Skeletal muscle tissue (tissue), 5 donors: ENCODE results near the gene ADIRF. TPM values are rescaled to one million over a fixed set of nuclear protein-coding genes. Genes with fewer than 3 reads are reported as not detected.
"Not testable (repeated sequence)": the region's sequence is repeated elsewhere in the genome, so short reads cannot be mapped to it uniquely, and the experiment has no call there.

Experiments used
- H3K27ac ChIP-seq: one replicate; pipeline ENCODE4 v1.7.0; 2013; ENCODE audit warnings: mild to moderate bottlenecking, low read depth, low read length, inconsistent platforms
- H3K27me3 ChIP-seq, 3 donors: one replicate each; pipeline ENCODE4 v1.7.0; 2013; ENCODE audit warnings: low read length in 3 of 3; ENCODE audit not compliant: control insufficient read depth in 3 of 3, insufficient read depth in 3 of 3
- H3K36me3 ChIP-seq, 3 donors: one replicate each; pipeline ENCODE4 v1.7.0; 2013; ENCODE audit warnings: low read length in 3 of 3; ENCODE audit not compliant: control insufficient read depth in 3 of 3, insufficient read depth in 3 of 3
- H3K4me1 ChIP-seq, 3 donors: one replicate each; pipeline ENCODE4 v1.7.0; 2013; ENCODE audit warnings: low read length in 3 of 3, mild to moderate bottlenecking in 3 of 3; ENCODE audit not compliant: control insufficient read depth in 3 of 3, insufficient read depth in 3 of 3
- H3K4me3 ChIP-seq, 3 donors: one replicate each; pipeline ENCODE4 v1.7.0; 2013; ENCODE audit warnings: low read length in 3 of 3
- H3K9ac ChIP-seq, 3 donors: one replicate each; pipeline ENCODE4 v1.7.0; 2013; ENCODE audit warnings: low read length in 3 of 3, mild to moderate bottlenecking in 3 of 3, moderate library complexity in 2 of 3, low read depth in 1 of 3
- H3K9me3 ChIP-seq, 3 donors: one replicate each; pipeline ENCODE4 v1.7.0; 2013; ENCODE audit warnings: low read length in 3 of 3; ENCODE audit not compliant: control insufficient read depth in 3 of 3
- small RNA-seq: library from RNA; depleted of rRNA; stranded (forward); fragments of <200 nt; gene quantifications from one replicate; pipeline ENCODE3, GENCODE V24; 2014
- total RNA-seq: library from RNA; depleted of rRNA; stranded (reverse); fragments of >200 nt; gene quantifications from one replicate; pipeline ENCODE4 v1.2.3, GENCODE V29; 2014
- donor health status: Osteomylitis.

ADIRF gene
- total RNA-seq, 1 donor from 2014 or later: 11.5 TPM

DNA sequence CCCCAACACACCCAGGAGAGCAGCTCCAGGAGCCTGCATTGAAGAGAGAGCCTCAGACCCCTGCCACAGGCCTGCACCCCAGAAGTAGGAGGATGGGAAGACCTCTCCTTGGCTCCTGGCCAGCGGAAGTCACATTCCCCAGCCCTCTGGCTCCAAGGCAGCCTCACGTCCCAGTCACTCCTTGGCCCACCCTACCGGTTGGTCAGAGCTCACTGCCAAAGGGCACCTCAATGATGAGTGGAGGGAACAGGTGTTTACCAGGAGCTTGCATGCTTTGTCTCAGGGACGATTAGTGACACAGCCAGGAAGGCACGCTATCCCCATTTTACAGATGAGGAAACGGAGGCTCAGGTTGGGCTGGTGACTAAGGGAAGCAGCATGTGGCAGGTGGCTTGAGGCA lies 50.8 kb downstream of the ADIRF start:
- not testable (repeated sequence) for H3K36me3 ChIP-seq, H3K9ac ChIP-seq, H3K4me3 ChIP-seq, H3K4me1 ChIP-seq, H3K9me3 ChIP-seq, H3K27ac ChIP-seq, H3K27me3 ChIP-seq

DNA sequence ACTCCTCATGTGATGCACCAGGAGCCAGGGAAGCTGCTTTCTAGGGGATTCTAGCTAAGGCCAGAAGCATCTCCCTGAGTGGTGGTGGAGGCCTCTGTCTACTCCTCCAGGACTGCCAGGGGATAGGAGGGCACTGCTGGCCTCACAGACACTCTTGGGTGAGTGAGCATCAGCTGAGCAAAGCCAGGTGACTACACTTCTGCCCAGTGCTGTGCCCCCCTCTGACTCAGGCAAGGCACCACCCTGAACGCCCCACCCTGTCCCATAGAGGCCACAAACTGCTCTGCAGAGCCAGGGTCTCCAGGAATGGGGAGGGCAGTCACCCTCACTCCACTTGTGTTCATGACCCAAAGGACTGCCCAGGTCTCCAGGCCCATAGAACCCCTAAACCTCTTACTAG lies 51.2 kb downstream of the ADIRF start:
- H3K36me3 ChIP-seq, H3K27ac ChIP-seq, H3K27me3 ChIP-seq: not testable (repeated sequence)

DNA sequence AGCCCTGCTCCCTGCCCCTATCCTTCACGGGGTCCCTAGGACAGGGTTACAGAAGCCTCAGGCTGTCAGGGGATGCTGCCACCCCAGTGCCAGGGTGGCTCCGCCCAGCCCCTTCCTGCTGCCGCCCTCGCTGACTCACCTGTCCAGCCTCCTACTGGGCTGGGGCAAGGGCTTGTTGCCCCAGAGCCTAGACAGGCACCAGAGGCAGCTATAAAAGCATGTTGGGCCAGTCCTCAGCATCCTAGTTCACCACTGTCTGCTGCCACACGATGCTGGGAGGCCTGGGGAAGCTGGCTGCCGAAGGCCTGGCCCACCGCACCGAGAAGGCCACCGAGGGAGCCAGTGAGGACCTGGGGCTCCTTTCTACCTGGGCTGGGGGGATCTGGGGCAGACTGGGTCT lies 51.8 kb downstream of the ADIRF start, which contains the start of gene FAM25A:
FAM25A (plus strand) TSS at position 239 of the 400 bp plus-strand sequence; CDS start at position 270, 31 bp downstream.
- not testable (repeated sequence) for H3K27me3 ChIP-seq, H3K36me3 ChIP-seq, H3K4me1 ChIP-seq, H3K27ac ChIP-seq, H3K9ac ChIP-seq, H3K9me3 ChIP-seq, H3K4me3 ChIP-seq

More for the DNA sequence above, 51.2 kb downstream of the ADIRF start:
- not testable (repeated sequence) for H3K4me3 ChIP-seq, H3K9ac ChIP-seq, H3K4me1 ChIP-seq, H3K9me3 ChIP-seq

Small RNAs within 50 kb of the gene (small RNA-seq; reads per million reads assigned to genes)
- gene BMS1P3: not detected
- gene FAM25A: not detected

Other genes starting within 250 kb of the ADIRF start
- 42.3 TPM for gene BMPR1A, start 211.9 kb upstream of the ADIRF start, total RNA-seq
- gene MMRN2, start 10.9 kb upstream of the ADIRF start, total RNA-seq: 25.6 TPM
- gene SNCG, start 9.9 kb upstream of the ADIRF start, total RNA-seq: 4.2 TPM
- not detected for gene FAM25A, start 51.8 kb downstream of the ADIRF start, total RNA-seq
- gene GLUD1, start 126.4 kb downstream of the ADIRF start, total RNA-seq: 108 TPM
- 19.3 TPM for gene SHLD2, start 126.7 kb downstream of the ADIRF start, total RNA-seq